ENCODE data around the gene ZNF438.
"Not testable (repeated sequence)": the region's sequence is repeated elsewhere in the genome, so short reads cannot be mapped to it uniquely, and the experiment has no call there.

ZNF438 gene

DNA sequence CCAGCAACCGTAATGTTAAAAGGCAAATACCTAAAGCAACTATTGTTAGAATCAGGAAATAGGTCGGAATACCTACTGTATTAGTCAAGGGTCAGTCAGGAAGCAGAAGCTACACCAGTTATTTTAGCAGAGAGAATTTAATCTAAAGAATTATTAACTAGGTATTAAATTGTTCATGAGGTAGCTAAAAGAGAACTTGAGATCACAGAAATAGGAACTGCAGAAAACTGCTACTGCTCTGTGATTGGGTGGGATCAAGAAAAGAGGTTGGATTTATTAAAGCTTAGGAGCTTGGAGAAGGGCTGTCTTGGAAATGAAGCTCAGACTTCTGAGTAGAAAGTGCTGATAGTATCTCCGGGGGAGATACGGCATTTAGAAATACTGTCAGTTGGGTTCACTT lies 20.0 kb upstream of the ZNF438 start:
- no peaks in the 10 kb centered on the region for H3K27me3 ChIP-seq (ENCODE audit: control insufficient read depth, insufficient read depth, low read length, poor library complexity, severe bottlenecking)
- no peaks in the 10 kb centered on the region for H3K9me3 ChIP-seq (ENCODE audit: control insufficient read depth, low read length)
- H3K4me1 ChIP-seq (ENCODE audit: control insufficient read depth, insufficient read depth, low read length), result no peaks in the 10 kb centered on the region
- 93 to 97% methylated on average over 4 of the region's 4 CpGs for WGBS, 2 experiments
- H3K27ac ChIP-seq (ENCODE audit: insufficient read depth, low read depth, low read length, poor library complexity, severe bottlenecking), result no peak overlapping the region
- H3K36me3 ChIP-seq (ENCODE audit: control insufficient read depth, insufficient read depth, low read length), result no peaks in the 10 kb centered on the region
- no peak overlapping the region for H3K4me3 ChIP-seq (ENCODE audit: insufficient read depth, low read depth, low read length)

DNA sequence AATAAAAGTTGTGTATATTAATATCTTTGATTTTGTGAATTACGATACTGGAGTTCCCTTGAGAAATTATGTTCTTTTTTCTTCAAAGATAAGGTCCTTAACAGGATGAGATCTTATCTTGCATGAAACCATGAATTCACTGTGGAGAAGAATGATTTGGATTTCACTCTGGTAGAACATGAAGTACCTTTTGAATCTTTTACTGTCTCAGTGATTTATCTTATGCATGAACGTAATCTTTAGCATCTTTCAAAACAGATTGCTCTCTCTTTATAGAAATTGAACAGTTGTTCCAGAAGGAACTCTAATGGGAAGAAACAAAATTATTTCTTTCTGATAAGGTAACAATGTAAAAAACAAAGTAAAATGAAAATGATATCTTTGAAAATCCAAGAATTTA lies 11.0 kb upstream of the ZNF438 start:
- H3K36me3 ChIP-seq (ENCODE audit: control insufficient read depth, insufficient read depth, low read length), result no peaks in the 10 kb centered on the region
- WGBS, 2 experiments, result 91 to 98% methylated on average over 1 to 2 of the region's 2 CpGs
- H3K4me1 ChIP-seq (ENCODE audit: control insufficient read depth, insufficient read depth, low read length), result no peaks in the 10 kb centered on the region
- no peak overlapping the region for H3K27ac ChIP-seq (ENCODE audit: insufficient read depth, low read depth, low read length, poor library complexity, severe bottlenecking)
- no peak overlapping the region for H3K4me3 ChIP-seq (ENCODE audit: insufficient read depth, low read depth, low read length)
- no peaks in the 10 kb centered on the region for H3K27me3 ChIP-seq (ENCODE audit: control insufficient read depth, insufficient read depth, low read length, poor library complexity, severe bottlenecking)
- H3K9me3 ChIP-seq (ENCODE audit: control insufficient read depth, low read length), result no peaks in the 10 kb centered on the region

DNA sequence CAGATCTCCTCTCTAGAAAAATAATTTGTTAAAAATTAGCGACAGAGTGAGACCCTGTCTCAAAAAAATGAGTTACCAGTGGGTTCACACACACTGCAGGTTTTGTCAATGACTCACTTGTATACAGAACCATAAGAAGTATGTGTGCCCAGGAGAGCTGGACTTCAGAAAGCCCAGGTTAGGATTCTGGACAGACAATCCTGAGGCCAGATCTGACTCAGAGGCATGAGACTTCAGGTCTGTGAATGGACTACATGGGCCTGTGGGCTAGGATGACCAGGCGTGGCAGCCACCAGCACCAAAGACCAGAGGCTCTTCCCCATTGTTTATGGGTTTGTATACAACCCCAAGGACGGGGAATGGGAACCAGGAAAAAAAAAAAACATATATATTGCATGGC lies 9.3 kb upstream of the ZNF438 start:
- H3K27me3 ChIP-seq (ENCODE audit: control insufficient read depth, insufficient read depth, low read length, poor library complexity, severe bottlenecking), result no peaks in the 10 kb centered on the region
- no peaks in the 10 kb centered on the region for H3K9me3 ChIP-seq (ENCODE audit: control insufficient read depth, low read length)
- H3K4me1 ChIP-seq (ENCODE audit: control insufficient read depth, insufficient read depth, low read length), result no peaks in the 10 kb centered on the region
- H3K27ac ChIP-seq (ENCODE audit: insufficient read depth, low read depth, low read length, poor library complexity, severe bottlenecking), result no peak overlapping the region
- 90 to 92% methylated on average over 3 of the region's 3 CpGs for WGBS, 2 experiments
- H3K4me3 ChIP-seq (ENCODE audit: insufficient read depth, low read depth, low read length), result no peak overlapping the region
- no peaks in the 10 kb centered on the region for H3K36me3 ChIP-seq (ENCODE audit: control insufficient read depth, insufficient read depth, low read length)

DNA sequence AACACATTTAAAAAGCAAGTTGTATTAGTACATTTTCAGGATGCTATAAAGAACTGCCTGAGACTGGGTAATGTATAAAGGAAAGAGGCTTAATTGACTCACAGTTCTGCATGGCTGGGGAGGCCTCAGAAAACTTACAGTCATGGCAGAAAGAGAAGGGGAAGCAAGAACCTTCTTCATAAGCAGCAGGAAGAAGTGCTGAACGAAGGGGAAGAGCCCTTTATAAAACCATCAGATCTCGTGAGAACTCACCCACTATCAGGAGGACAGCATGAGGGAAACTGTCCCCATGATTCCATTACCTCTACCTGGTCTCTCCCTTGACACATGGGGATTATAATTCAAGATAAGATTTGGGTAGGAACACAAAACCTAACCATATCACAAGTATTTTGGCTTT lies 7.3 kb upstream of the ZNF438 start:
- H3K4me1 ChIP-seq (ENCODE audit: control insufficient read depth, insufficient read depth, low read length); H3K4me3 ChIP-seq (ENCODE audit: insufficient read depth, low read depth, low read length); H3K9me3 ChIP-seq (ENCODE audit: control insufficient read depth, low read length); H3K27ac ChIP-seq (ENCODE audit: insufficient read depth, low read depth, low read length, poor library complexity, severe bottlenecking); H3K36me3 ChIP-seq (ENCODE audit: control insufficient read depth, insufficient read depth, low read length); H3K27me3 ChIP-seq (ENCODE audit: control insufficient read depth, insufficient read depth, low read length, poor library complexity, severe bottlenecking): not testable (repeated sequence)
- 83 to 89% methylated on average over 2 of the region's 2 CpGs for WGBS, 2 experiments

DNA sequence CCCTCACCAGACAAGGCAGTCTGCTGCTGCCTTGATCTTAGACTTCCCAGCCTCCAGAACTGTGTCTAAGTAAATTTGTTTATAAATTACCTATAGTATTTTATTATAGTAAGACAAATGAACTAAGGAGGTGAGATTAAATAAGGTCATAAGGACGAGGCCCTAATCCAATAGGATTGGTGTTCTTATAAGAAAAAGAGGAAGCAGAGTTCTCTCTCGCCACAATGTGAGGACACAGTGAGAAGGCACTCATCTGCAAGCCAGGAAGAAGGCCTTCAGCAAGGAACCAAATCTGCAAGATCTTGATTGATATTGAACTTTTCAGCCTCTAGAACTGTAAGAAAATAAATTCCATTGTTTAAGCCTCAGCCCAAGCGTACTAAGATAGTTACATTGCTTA lies 6.1 kb upstream of the ZNF438 start:
- no peak overlapping the region for H3K27ac ChIP-seq (ENCODE audit: insufficient read depth, low read depth, low read length, poor library complexity, severe bottlenecking)
- WGBS, 2 experiments, result 87 to 92% methylated on average over 3 of the region's 3 CpGs
- no peak overlapping the region for H3K4me3 ChIP-seq (ENCODE audit: insufficient read depth, low read depth, low read length)
- no peaks in the 10 kb centered on the region for H3K36me3 ChIP-seq (ENCODE audit: control insufficient read depth, insufficient read depth, low read length)
- no peaks in the 10 kb centered on the region for H3K4me1 ChIP-seq (ENCODE audit: control insufficient read depth, insufficient read depth, low read length)
- H3K27me3 ChIP-seq (ENCODE audit: control insufficient read depth, insufficient read depth, low read length, poor library complexity, severe bottlenecking), result peaks cover 5% of the 10 kb centered on the region
- no peaks in the 10 kb centered on the region for H3K9me3 ChIP-seq (ENCODE audit: control insufficient read depth, low read length)

DNA sequence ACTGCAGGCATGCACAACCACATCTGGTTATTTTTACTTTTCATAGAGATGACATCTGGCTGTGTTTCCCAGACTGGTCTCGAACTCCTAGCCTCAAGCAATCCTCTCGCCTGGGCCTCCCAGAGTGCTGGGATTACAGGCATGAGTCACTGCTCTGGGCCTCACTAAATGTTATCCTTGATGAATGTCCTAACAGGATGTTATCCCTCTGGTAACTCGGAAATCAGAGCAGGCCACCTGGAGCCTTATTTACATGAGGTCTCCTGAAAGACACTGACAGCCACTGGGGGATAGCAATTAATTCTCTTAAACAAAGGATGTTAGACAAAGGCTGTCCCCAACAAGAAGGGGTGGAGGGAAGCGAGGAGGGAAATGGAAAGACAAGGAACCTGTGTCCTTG lies 4.5 kb upstream of the ZNF438 start:
- Histone ChIP-seq H3K27ac (ENCODE audit: insufficient read depth, low read depth, low read length, poor library complexity, severe bottlenecking) (no peak overlapping the region), H3K36me3 (ENCODE audit: control insufficient read depth, insufficient read depth, low read length) (no peaks in the 10 kb centered on the region), H3K4me3 (ENCODE audit: insufficient read depth, low read depth, low read length) (no peak overlapping the region), H3K9me3 (ENCODE audit: control insufficient read depth, low read length) (no peaks in the 10 kb centered on the region), H3K4me1 (ENCODE audit: control insufficient read depth, insufficient read depth, low read length) (no peaks in the 10 kb centered on the region), H3K27me3 (ENCODE audit: control insufficient read depth, insufficient read depth, low read length, poor library complexity, severe bottlenecking) (peaks cover 5% of the 10 kb centered on the region)
- WGBS, 2 experiments, result 20% methylated on average over 4 of the region's 4 CpGs

DNA sequence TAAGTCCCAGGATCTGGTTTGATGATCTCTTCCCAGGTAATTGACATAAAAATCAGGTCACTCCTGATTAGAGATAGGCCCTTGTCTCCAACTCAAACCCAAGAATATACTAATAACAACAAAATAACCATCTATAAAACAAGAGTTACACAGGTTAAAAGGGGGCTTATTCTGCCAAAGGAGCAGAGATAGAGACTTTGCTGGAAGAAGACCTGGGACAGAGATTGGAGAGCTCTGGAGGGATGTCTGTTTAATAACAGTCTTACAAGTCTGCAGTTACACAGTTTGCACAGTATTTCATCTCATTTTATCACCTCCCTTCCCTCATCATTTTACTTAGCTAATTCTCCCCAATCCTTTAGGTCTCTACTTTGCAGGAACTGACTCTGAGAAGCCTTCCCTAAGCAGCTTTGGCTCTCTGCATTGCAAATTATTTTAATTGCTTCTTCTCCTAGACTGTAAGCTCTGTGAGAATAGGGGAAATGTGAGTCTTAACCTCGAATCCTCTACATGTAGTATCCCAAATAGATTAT lies 3.7 kb upstream of the ZNF438 start:
- no peak overlapping the region for H3K27ac ChIP-seq (ENCODE audit: insufficient read depth, low read depth, low read length, poor library complexity, severe bottlenecking)
- 43% methylated on average over 1 of the region's 1 CpG; no CpG with 5 or more reads in 1 of the 2 experiments for WGBS, 2 experiments

DNA sequence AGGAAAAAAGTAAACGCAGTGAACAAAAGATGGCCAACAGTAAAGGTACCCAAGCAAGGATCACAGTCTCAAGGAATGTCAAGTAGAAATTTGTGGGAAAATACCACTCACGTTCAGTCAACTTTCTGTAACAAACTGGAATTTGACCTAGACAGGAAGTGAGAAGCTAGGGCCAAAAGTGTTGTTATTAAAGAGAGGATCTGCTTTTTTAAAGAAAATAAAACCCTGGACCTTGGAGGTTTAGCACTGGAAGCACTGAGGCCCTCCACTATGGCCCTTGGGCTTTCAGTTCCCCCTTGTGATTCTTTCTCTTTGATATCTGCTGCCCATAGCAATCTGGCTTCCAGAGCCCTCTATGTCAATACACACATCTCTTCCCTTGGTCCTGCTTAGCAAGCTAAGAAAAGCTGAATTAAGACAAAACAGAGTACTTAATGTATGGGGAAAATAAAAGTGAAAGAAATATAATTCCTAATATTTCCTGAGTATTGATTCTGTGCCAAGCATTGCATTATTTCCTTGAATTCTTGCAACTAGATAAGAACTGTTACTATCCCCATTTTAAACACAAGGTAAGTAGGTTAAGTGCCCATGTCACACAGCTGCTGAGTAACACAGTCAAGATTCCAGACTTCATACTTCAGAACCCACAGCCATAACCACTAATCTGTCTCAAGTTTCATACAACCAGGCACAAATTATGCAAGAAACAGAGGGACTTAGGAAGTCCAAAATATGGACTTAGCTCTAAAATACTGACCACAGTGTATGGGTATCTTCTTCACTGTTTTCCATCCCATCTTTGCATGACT lies 2.6 kb upstream of the ZNF438 start:
- WGBS, 2 experiments, result 88 to 91% methylated on average over 2 of the region's 2 CpGs
- H3K27ac ChIP-seq (ENCODE audit: insufficient read depth, low read depth, low read length, poor library complexity, severe bottlenecking), result no peak overlapping the region
- H3K27me3 ChIP-seq (ENCODE audit: control insufficient read depth, insufficient read depth, low read length, poor library complexity, severe bottlenecking), result peaks cover 16% of the 10 kb centered on the region
- H3K4me1 ChIP-seq (ENCODE audit: control insufficient read depth, insufficient read depth, low read length), result peaks cover 10% of the 10 kb centered on the region
- no peaks in the 10 kb centered on the region for H3K36me3 ChIP-seq (ENCODE audit: control insufficient read depth, insufficient read depth, low read length)
- no peaks in the 10 kb centered on the region for H3K9me3 ChIP-seq (ENCODE audit: control insufficient read depth, low read length)
- no peak overlapping the region for H3K4me3 ChIP-seq (ENCODE audit: insufficient read depth, low read depth, low read length)

More for the DNA sequence above, 3.7 kb upstream of the ZNF438 start:
- no peaks in the 10 kb centered on the region for H3K9me3 ChIP-seq (ENCODE audit: control insufficient read depth, low read length)
- H3K4me1 ChIP-seq (ENCODE audit: control insufficient read depth, insufficient read depth, low read length), result peaks cover 4% of the 10 kb centered on the region
- no peaks in the 10 kb centered on the region for H3K36me3 ChIP-seq (ENCODE audit: control insufficient read depth, insufficient read depth, low read length)
- no peak overlapping the region for H3K4me3 ChIP-seq (ENCODE audit: insufficient read depth, low read depth, low read length)
- H3K27me3 ChIP-seq (ENCODE audit: control insufficient read depth, insufficient read depth, low read length, poor library complexity, severe bottlenecking), result peaks cover 13% of the 10 kb centered on the region

DNA sequence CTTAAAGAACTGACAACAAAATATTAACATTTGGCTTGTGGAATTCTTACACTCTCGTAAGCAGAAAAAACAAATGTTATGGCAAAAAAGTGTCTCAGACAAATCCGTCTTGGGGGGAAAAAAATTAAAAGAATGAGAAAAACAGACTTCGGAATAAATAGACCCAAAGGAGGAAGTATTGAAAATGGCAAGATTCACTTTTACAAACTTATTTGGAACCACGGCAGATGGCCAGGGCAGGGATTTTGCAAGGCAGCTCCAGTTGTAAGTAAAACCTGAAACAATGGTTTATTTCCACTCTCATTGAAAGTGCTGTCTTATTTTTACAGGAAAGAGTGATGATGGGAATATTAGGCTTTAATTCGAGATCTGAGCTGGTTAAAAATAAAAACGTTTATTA lies 1.5 kb upstream of the ZNF438 start:
- Histone ChIP-seq H3K27me3 (ENCODE audit: control insufficient read depth, insufficient read depth, low read length, poor library complexity, severe bottlenecking) (peaks cover 16% of the 10 kb centered on the region), H3K27ac (ENCODE audit: insufficient read depth, low read depth, low read length, poor library complexity, severe bottlenecking) (no peak overlapping the region), H3K9me3 (ENCODE audit: control insufficient read depth, low read length) (no peaks in the 10 kb centered on the region), H3K4me1 (ENCODE audit: control insufficient read depth, insufficient read depth, low read length) (peaks cover 10% of the 10 kb centered on the region), H3K4me3 (ENCODE audit: insufficient read depth, low read depth, low read length) (no peak overlapping the region), H3K36me3 (ENCODE audit: control insufficient read depth, insufficient read depth, low read length) (no peaks in the 10 kb centered on the region)
- WGBS, 2 experiments, result 95 to 98% methylated on average over 6 of the region's 6 CpGs

DNA sequence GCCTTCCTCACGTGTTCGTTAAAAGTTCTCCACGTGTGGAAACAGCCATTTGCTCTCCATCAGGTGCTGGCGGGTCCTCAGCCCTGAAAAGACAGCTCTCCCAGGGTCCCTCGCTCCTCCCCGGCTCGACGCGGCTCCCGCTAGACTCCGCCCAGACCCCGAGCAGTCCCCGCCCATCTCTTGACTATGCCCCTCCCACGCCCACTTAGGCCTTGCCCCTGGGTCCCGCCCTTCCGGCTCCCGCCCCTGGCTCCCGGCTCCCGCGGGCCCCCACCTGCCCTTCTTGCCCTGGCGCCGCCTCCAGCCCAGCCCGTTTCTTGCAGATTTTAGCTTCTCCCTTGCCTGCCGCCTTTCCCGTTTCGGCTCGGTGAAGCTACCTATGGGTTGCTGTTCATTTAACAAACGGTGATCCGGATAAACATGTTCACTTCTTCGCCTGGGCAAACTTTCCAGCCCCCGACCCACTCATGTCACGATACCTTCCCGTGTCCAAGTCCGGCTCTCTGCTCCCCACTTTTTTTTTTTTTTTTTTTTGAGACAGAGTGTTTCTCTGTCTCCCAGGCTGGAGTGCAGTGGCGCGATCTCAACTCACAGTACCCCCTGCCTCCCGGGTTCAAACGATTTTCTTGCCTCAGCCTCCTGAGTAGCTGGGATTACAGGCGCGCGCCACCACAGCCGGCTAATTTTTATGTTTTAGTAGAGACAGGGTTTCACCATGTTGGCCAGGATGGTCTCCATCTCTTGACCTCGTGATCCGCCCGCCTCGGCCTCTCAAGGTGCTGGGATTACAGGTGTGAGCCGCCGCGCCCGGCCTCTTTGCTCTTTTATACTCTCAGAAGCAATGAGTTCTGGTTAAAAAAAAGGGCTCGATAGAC lies 830 bp upstream of the ZNF438 start:
- Histone ChIP-seq H3K9me3 (ENCODE audit: control insufficient read depth, low read length) (no peaks in the 10 kb centered on the region), H3K36me3 (ENCODE audit: control insufficient read depth, insufficient read depth, low read length) (no peaks in the 10 kb centered on the region), H3K27me3 (ENCODE audit: control insufficient read depth, insufficient read depth, low read length, poor library complexity, severe bottlenecking) (peaks cover 16% of the 10 kb centered on the region), H3K27ac (ENCODE audit: insufficient read depth, low read depth, low read length, poor library complexity, severe bottlenecking) (peak overlapping the region; percentile 95), H3K4me1 (ENCODE audit: control insufficient read depth, insufficient read depth, low read length) (peaks cover 10% of the 10 kb centered on the region), H3K4me3 (ENCODE audit: insufficient read depth, low read depth, low read length) (peak overlapping the region; percentile 70)
- 33 to 34% methylated on average over 51 of the region's 51 CpGs for WGBS, 2 experiments
